HG02798 (cell line): Measurements from ENCODE around the gene TTLL8.

Source experiments
- ATAC-seq: cut with Tn5 transposase; IDR thresholded peaks from one replicate; pipeline ENCODE4 v1.9.1; 2021; ENCODE audit warnings: mild to moderate bottlenecking; ENCODE audit not compliant: unreplicated experiment, poor library complexity

The TTLL8 gene

GRCh38 chr22:49970528-49971231 is 87.4 kb downstream of the TTLL8 start:
- ATAC-seq: peak; percentile 75

GRCh38 chr22:49969751-49970527 is 88.2 kb downstream of the TTLL8 start:
- no peak for ATAC-seq

GRCh38 chr22:49968831-49969661 is 89.1 kb downstream of the TTLL8 start:
- ATAC-seq: no peak
